AG04450 (cell line): Measurements from ENCODE around the gene HSPBP1. TPM values are rescaled to one million over a fixed set of nuclear protein-coding genes. Genes with fewer than 3 reads are reported as not detected.

ENCODE experiments used
- CTCF ChIA-PET: fragments of 300-600, 350-600 bp; formaldehyde crosslinking; extraction: SDS; loops from one replicate; lab custom pipeline; 2022; ENCODE audit warnings: antibody characterized with exemption, inconsistent platforms; lab: Charles Lee
- POLR2A ChIA-PET: fragments of 350-600 bp; formaldehyde crosslinking; extraction: SDS; loops from one replicate; lab custom pipeline; 2021; ENCODE audit warnings: antibody characterized with exemption, inconsistent platforms; lab: Yijun Ruan, JAX
- DNase-seq: peaks from one replicate; pipeline ENCODE4 v3.0.0-alpha.2; 2011; ENCODE audit warnings: low read depth, low spot score
- H3K27ac ChIP-seq: one replicate; pipeline ENCODE4 v1.5.1; 2012; ENCODE audit warnings: low read depth, low read length, control low read depth
- H3K27me3 ChIP-seq: one replicate; pipeline ENCODE4 v1.6.0; 2012; ENCODE audit warnings: low read length; ENCODE audit not compliant: control insufficient read depth, insufficient read depth
- H3K4me3 ChIP-seq: 2 replicates; pipeline ENCODE4 v1.5.1; 2011; ENCODE audit warnings: mild to moderate bottlenecking, low read depth, low read length, control low read depth
- H3K9me3 ChIP-seq: 2 replicates; pipeline ENCODE4 v1.5.1; 2012; ENCODE audit warnings: low read length; ENCODE audit not compliant: control insufficient read depth, insufficient read depth
- CTCF ChIP-seq: IDR thresholded peaks from 2 replicates; pipeline ENCODE4 v1.5.1; 2011; ENCODE audit warnings: low read depth, low read length, control low read depth, inconsistent platforms
- polyA plus RNA-seq: library from polyadenylated mRNA; depleted of rRNA; stranded (reverse); fragments of >200 nt; gene quantifications from 2 replicates; pipeline ENCODE4 v1.2.3, GENCODE V29; 2011

The HSPBP1 gene
- polyA plus RNA-seq, 1 experiment: 18.5 TPM

GRCh38 chr19:55245236-55245904 lies 34.5 kb downstream of the HSPBP1 start:
- Histone ChIP-seq H3K9me3 (no peaks in the 10 kb centered on the region), H3K27ac (peak overlapping the region; percentile 2), H3K4me3 (no peak overlapping the region), H3K27me3 (no peaks in the 10 kb centered on the region)
- CTCF ChIA-PET: interaction anchor here (0.6 kb wide), 1 partner anchor 96 kb away, joined by 3 read pairs; no protein-coding TSS in a partner anchor
- DNase-seq: no peak
- POLR2A ChIA-PET: no interaction called here
- no peak for TF ChIP-seq CTCF

- POLR2A ChIA-PET: no interaction called here
- no peak for DNase-seq
- CTCF ChIA-PET: no interaction called here
Observed at GRCh38 chr19:55244004-55244680, 35.8 kb downstream of the HSPBP1 start.

GRCh38 chr19:55242517-55242916 lies 37.4 kb downstream of the HSPBP1 start:
- ChIA-PET POLR2A (no interaction called here), CTCF (interaction anchor here (0.6 kb wide), 1 partner anchor 75 kb away, joined by 3 read pairs; no protein-coding TSS in a partner anchor)
- no peak for TF ChIP-seq CTCF
- no peaks in the 10 kb centered on the region for H3K9me3 ChIP-seq
- no peak overlapping the region for H3K27ac ChIP-seq
- H3K27me3 ChIP-seq: no peaks in the 10 kb centered on the region
- H3K4me3 ChIP-seq: no peak overlapping the region
- DNase-seq: no peak

More at GRCh38 chr19:55244004-55244680, 35.8 kb downstream of the HSPBP1 start:
- Histone ChIP-seq H3K27me3 (no peaks in the 10 kb centered on the region), H3K27ac (no peak overlapping the region), H3K9me3 (no peaks in the 10 kb centered on the region), H3K4me3 (no peak overlapping the region)
- TF ChIP-seq CTCF: no peak

GRCh38 chr19:55241935-55242464 lies 37.9 kb downstream of the HSPBP1 start:
- H3K9me3 ChIP-seq: no peaks in the 10 kb centered on the region
- TF ChIP-seq CTCF: no peak
- H3K27me3 ChIP-seq: no peaks in the 10 kb centered on the region
- CTCF ChIA-PET: interaction anchor here (0.6 kb wide), 1 partner anchor 74 kb away, joined by 3 read pairs; no protein-coding TSS in a partner anchor
- no peak overlapping the region for H3K27ac ChIP-seq
- POLR2A ChIA-PET: no interaction called here
- DNase-seq: no peak
- no peak overlapping the region for H3K4me3 ChIP-seq
